T-cell (primary cell): Measurements from ENCODE around the gene UBE2G2. TPM values are rescaled to one million over a fixed set of nuclear protein-coding genes. Genes with fewer than 3 reads are reported as not detected.
"Not testable (repeated sequence)": the region's sequence is repeated elsewhere in the genome, so short reads cannot be mapped to it uniquely, and the experiment has no call there.

Experiments
- ATAC-seq, 4 experiments: fragments of 200-7000 bp in 3 of 4; fragments of 150-1000 bp in 1 of 4; cut with Tn5 transposase; replicated peaks in 1 of 4; 1 replicate in 3 of 4; 2 replicates in 1 of 4; pipeline ENCODE4 v1.10.0; 2021; ENCODE audit warnings: moderate library complexity in 3 of 4, mild to moderate bottlenecking in 2 of 4, moderate number of reproducible peaks in 1 of 4
- CTCF ChIA-PET, 2 donors: fragments of 300-600 bp; sonication (Branson Sonifier 250); formaldehyde crosslinking; loops; one replicate each; lab custom pipeline; 2022; ENCODE audit warnings: antibody characterized with exemption in 2 of 2; lab: Charles Lee
- POLR2A ChIA-PET, 2 donors: fragments of 300-600 bp; sonication (Branson Sonifier 250); formaldehyde crosslinking; loops; one replicate each; lab custom pipeline; 2022; ENCODE audit warnings: antibody characterized with exemption in 2 of 2; lab: Charles Lee
- DNase-seq, 35 experiments: peaks; one replicate each; pipeline versions ENCODE4 v3.0.0 to v3.0.0-alpha.2; 2013 to 2023
- H3K27ac ChIP-seq: one replicate; pipeline ENCODE4 v1.5.1; 2013; ENCODE audit warnings: low read length
- H3K27me3 ChIP-seq, 2 experiments: replicated peaks in 1 of 2; 1 replicate in 1 of 2; 2 replicates in 1 of 2; pipeline versions ENCODE4 v1.6.1 to v1.7.0; 2013; ENCODE audit warnings: low read length in 1 of 2, mixed read lengths in 1 of 2; ENCODE audit not compliant: control insufficient read depth in 2 of 2, insufficient read depth in 2 of 2; ENCODE audit errors: extremely low read depth in 1 of 2
- H3K36me3 ChIP-seq, 2 donors: 1 replicate in 1 of 2; 2 replicates in 1 of 2; pipeline versions ENCODE4 v1.6.1 to v1.7.0; 2013; ENCODE audit warnings: low read length in 1 of 2; ENCODE audit not compliant: control insufficient read depth in 2 of 2, insufficient read depth in 1 of 2; ENCODE audit errors: extremely low read depth in 1 of 2
- H3K4me1 ChIP-seq, 2 experiments: 1 replicate in 1 of 2; 2 replicates in 1 of 2; pipeline versions ENCODE4 v1.6.1 to v1.7.0; 2013; ENCODE audit warnings: low read length in 2 of 2, mixed read lengths in 1 of 2; ENCODE audit not compliant: insufficient read depth in 2 of 2, control insufficient read depth in 1 of 2; ENCODE audit errors: extremely low read depth in 1 of 2
- H3K4me3 ChIP-seq, 2 donors: 1 replicate in 1 of 2; 2 replicates in 1 of 2; pipeline versions ENCODE4 v1.5.1 to v1.7.0; 2013; ENCODE audit warnings: mild to moderate bottlenecking in 2 of 2, low read length in 1 of 2, moderate library complexity in 1 of 2; ENCODE audit not compliant: control insufficient read depth in 1 of 2; ENCODE audit errors: extremely low read depth in 1 of 2
- H3K9me3 ChIP-seq: 2 replicates; pipeline ENCODE4 v1.7.0; 2013
- H3K27ac Mint-ChIP-seq, 2 donors: one replicate each; pipeline ENCODE4 v1.8.0; 2020 to 2021; ENCODE audit warnings: mild to moderate bottlenecking in 2 of 2, mixed read lengths in 2 of 2
- H3K27me3 Mint-ChIP-seq, 2 donors: one replicate each; pipeline ENCODE4 v1.8.0; 2021 to 2022; ENCODE audit warnings: mixed read lengths in 2 of 2
- H3K36me3 Mint-ChIP-seq: one replicate; pipeline ENCODE4 v1.8.0; 2021; ENCODE audit warnings: mixed read lengths
- H3K4me1 Mint-ChIP-seq, 3 donors: one replicate each; pipeline ENCODE4 v1.8.0; 2020 to 2022; ENCODE audit warnings: mixed read lengths in 3 of 3, mild to moderate bottlenecking in 1 of 3
- H3K4me3 Mint-ChIP-seq, 3 donors: one replicate each; pipeline ENCODE4 v1.8.0; 2020 to 2022; ENCODE audit warnings: mild to moderate bottlenecking in 3 of 3, mixed read lengths in 3 of 3, moderate library complexity in 3 of 3
- H3K9me3 Mint-ChIP-seq, 3 donors: one replicate each; pipeline ENCODE4 v1.8.0; 2020 to 2022; ENCODE audit warnings: mixed read lengths in 3 of 3
- WGBS: methylation state at CpG from one replicate; pipeline ENCODE4 v1.1.5; 2013; ENCODE audit warnings: missing lambda C conversion rate; ENCODE audit not compliant: insufficient coverage; 5-methylcytosine and 5-hydroxymethylcytosine counted together
- total RNA-seq, 35 experiments: library from RNA in 6 of 35; stranded (reverse) in 6 of 35; fragments of 120-200 nt in 1 of 35; gene quantifications; one replicate each; pipeline versions ENCODE4 v1.2.1 to v1.2.4 and lab custom pipeline; 2013 to 2026

The UBE2G2 gene
- total RNA-seq, 5 donors from 2014 or later (not counting 1 experiment from before 2014, with no cell fraction given): 124 to 157 (median 134) TPM

DNA sequence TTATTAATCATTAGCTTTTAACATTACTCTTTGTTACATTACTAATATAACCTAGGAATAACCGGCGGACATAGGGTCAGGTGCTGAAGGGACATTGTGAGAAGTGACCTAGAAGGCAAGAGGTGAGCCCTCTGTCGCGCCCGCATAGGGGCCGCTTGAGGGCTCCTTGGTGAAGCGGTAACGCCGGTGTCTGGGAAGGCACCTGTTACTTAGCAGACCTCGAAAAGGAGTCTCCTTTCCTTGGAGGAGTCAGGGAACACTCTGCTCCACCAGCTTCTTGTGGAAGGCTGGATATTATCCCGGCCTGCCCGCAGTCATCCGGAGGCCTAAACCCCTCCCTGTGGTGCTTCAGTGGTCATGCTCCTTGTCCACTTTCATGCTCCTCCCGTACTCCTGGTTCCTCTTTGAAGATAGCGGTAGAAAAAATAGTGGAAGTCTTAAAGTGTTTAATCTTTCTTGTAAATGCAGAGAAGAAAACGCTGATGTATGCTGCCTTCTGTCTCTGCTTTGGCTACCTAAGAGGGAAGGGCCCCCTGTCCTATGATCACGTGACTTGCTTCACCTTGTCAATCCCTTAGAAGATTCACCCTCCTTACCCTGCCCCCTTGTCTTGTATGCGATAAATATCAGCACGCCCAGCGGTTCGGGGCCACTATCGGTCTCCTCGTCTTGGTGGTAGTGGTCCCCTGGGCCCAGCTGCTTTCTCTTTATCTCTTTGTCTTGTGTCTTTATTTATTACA lies 31.1 kb upstream of the UBE2G2 start:
- 93% methylated on average over 19 of the region's 23 CpGs for WGBS
- peaks cover 0 to 22% of the 10 kb centered on the region in 2 experiments for H3K27me3 ChIP-seq
- CTCF ChIA-PET, H3K36me3 ChIP-seq, H3K9me3 ChIP-seq, H3K27ac Mint-ChIP-seq, ATAC-seq, H3K36me3 Mint-ChIP-seq, H3K4me3 Mint-ChIP-seq, H3K4me3 ChIP-seq, DNase-seq, H3K4me1 ChIP-seq, H3K27me3 Mint-ChIP-seq, POLR2A ChIA-PET, H3K27ac ChIP-seq: not testable (repeated sequence)
- peaks cover 3 to 12% (median 9%) of the 10 kb centered on the region in 3 donors for H3K9me3 Mint-ChIP-seq
- peaks cover 8 to 18% (median 10%) of the 10 kb centered on the region in 3 donors for H3K4me1 Mint-ChIP-seq

DNA sequence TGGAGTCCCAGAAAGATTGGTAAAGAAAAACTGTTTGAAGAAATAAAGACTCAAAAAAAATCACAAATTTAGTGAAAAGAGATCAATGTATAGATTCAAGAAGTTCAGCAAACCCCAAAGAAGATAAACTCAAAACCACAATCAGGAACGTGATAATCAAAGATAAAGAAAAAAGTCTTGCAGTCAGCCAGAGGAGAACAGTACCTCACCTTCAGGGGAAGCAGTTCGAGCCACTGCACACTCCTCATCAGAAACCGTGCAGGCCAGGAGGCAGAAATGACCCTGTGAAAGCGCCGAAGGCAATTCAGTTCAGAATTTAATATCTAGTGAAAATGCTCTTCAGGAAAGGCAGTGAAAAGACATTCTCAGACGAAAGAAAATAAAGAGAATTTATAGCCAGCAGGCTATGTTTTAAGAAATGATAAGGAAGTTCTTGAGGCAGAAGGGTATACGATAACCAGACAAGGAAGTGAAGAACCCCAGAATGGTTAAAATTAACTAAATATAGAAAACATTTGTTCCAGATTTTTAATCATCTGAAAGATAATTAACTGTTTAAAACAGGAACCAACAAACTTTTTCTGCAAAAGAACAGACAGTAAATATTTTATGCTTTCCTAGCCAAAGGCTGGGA lies 29.7 kb upstream of the UBE2G2 start:
- WGBS: 7% methylated on average over 3 of the region's 7 CpGs
- H3K4me1 Mint-ChIP-seq: peaks cover 8 to 18% (median 10%) of the 10 kb centered on the region in 3 donors
- ATAC-seq: peak in 2 of 4 experiments; percentile 43

DNA sequence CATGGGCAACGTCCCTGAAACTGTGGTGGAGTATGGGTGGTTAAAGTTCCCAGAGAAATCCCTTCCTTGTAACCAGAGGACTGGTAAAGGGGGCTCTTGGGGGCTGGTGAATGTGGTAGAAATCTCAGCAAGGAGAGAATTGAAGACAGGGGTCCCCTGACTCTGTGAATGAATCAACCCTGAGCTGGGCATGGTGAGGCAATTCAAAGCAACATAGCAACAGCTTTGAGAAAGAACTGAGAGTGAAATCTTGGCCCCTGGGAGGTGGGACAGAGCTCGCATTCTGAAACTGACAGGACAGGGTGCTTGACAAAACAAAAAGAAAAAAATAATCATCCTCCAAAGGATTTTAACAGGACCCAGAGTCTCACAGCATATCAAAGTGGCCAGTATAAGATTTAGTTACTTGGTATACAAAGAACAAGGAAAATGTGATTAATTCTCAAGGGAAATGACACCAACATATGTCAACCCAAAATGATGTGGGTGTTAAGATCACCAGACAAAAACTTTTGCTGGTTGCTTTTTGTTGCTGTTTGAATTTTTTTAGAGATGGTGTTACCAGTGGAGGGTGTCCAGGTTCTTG lies 28.0 kb upstream of the UBE2G2 start:
- H3K4me3 ChIP-seq: no peak overlapping the region
- Mint-ChIP-seq H3K27ac (no peak overlapping the region), H3K4me1 (peaks cover 8 to 18% (median 10%) of the 10 kb centered on the region in 3 donors), H3K9me3 (peaks cover 6 to 20% (median 11%) of the 10 kb centered on the region in 3 donors), H3K4me3 (no peak overlapping the region), H3K36me3 (peaks cover 4% of the 10 kb centered on the region), H3K27me3 (no peaks in the 10 kb centered on the region)
- H3K27ac ChIP-seq: no peak overlapping the region
- peaks cover 0 to 2% of the 10 kb centered on the region in 2 experiments for H3K27me3 ChIP-seq
- ChIA-PET CTCF (interaction anchor here in 1 of 2 donors (0.6 kb wide), 1 partner anchor 102 kb away, joined by 3 read pairs; no protein-coding TSS in a partner anchor), POLR2A (interaction anchor here in 1 of 2 donors (0.8 kb wide), 1 partner anchor 28 kb away, joined by 3 read pairs; no protein-coding TSS in a partner anchor)
- no peaks in the 10 kb centered on the region for H3K9me3 ChIP-seq
- DNase-seq (no peak), ATAC-seq (no peak)
- no CpG with 5 or more reads among the region's 2 CpGs for WGBS
- no peaks in the 10 kb centered on the region for H3K36me3 ChIP-seq
- peaks cover 2 to 3% of the 10 kb centered on the region in 2 experiments for H3K4me1 ChIP-seq

More for the DNA sequence above, 29.7 kb upstream of the UBE2G2 start:
- Histone ChIP-seq H3K27ac (no peak overlapping the region), H3K36me3 (no peaks in the 10 kb centered on the region), H3K4me3 (no peak overlapping the region), H3K4me1 (peaks cover 2 to 3% of the 10 kb centered on the region in 2 experiments), H3K9me3 (no peaks in the 10 kb centered on the region), H3K27me3 (peaks cover 0 to 10% of the 10 kb centered on the region in 2 experiments)
- H3K27me3 Mint-ChIP-seq: no peaks in the 10 kb centered on the region
- H3K36me3 Mint-ChIP-seq: peaks cover 4% of the 10 kb centered on the region
- H3K9me3 Mint-ChIP-seq: peaks cover 6 to 20% (median 11%) of the 10 kb centered on the region in 3 donors
- H3K4me3 Mint-ChIP-seq: peak overlapping the region in 1 of 3 donors; percentile 32
- no peak for DNase-seq
- peak overlapping the region; percentile 78 to 90 for H3K27ac Mint-ChIP-seq
- CTCF ChIA-PET: no interaction called here
- POLR2A ChIA-PET: no interaction called here

DNA sequence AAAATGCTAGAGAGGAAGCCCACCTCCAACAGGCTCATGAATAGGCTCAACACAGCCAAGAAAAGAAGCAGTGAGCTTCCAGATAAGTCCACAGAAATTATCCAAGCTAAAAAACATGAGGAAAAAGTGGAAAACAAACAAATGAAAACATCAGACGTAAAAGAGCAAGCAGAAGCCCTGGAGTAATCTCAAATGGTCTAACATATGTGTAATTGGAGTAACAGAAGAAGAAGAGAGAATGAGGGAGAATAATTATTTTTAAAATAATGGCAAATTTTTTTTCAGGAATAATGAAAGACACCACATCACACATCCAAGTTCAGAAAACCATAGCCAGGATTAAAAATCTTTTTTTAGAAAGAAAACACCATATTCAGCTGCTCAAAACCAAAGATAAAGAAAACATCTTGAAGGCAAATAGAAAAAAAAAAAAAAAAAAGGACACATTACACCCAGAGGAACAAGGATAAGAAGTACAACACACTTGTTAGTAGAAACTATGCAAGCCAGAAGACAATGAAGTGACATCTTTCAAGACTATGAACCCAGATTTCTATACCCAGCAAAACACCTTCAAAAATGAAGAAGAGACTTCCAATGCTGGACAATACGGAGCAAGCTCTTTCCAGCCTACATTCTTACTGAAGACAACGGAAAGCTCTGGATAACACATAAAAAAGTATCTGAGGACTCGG lies 26.9 kb upstream of the UBE2G2 start:
- Histone ChIP-seq H3K36me3 (no peaks in the 10 kb centered on the region), H3K9me3 (no peaks in the 10 kb centered on the region), H3K4me3 (no peak overlapping the region), H3K27me3 (no peaks in the 10 kb centered on the region), H3K4me1 (peaks cover 2 to 3% of the 10 kb centered on the region in 2 experiments), H3K27ac (no peak overlapping the region)
- CTCF ChIA-PET: interaction anchor here in 1 of 2 donors (0.5 kb wide), 1 partner anchor 45 kb away, joined by 4 read pairs; the partner anchor contains the start of gene PTTG1IP
- Mint-ChIP-seq H3K36me3 (peaks cover 7% of the 10 kb centered on the region), H3K4me1 (peaks cover 8 to 18% (median 10%) of the 10 kb centered on the region in 3 donors), H3K27me3 (no peaks in the 10 kb centered on the region), H3K27ac (no peak overlapping the region), H3K9me3 (peaks cover 9 to 24% (median 14%) of the 10 kb centered on the region in 3 donors), H3K4me3 (no peak overlapping the region)
- POLR2A ChIA-PET: interaction anchor here in 1 of 2 donors (0.6 kb wide), 1 partner anchor 25 kb away, joined by 4 read pairs; no protein-coding TSS in a partner anchor
- WGBS: 80% methylated on average over 1 of the region's 4 CpGs
- no peak for ATAC-seq
- DNase-seq: no peak

DNA sequence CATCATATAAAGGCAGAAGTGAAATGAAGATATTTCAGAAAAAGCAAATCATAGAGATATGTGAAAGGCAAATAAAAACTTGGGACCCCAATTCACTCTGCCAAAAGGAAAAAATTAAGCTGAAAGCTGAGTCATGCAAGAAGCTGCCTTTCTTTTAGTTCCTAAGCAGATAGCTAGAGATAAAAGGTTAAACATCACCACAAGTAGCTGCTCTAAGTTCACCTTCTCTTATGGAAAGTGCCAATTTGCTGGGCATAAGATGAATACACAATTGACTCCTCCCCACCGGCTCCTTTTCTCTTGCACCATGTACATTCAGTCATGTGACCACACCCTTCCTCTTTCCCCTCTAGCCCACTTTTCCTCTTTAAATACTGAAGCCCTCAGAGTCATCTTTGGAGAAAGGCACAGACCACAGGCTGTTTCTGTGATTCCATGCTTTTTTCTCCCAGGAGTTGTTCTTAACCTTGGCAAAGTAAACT lies 21.6 kb upstream of the UBE2G2 start:
- peaks cover 7% of the 10 kb centered on the region for H3K36me3 Mint-ChIP-seq
- Histone ChIP-seq H3K9me3 (no peaks in the 10 kb centered on the region), H3K27me3 (no peaks in the 10 kb centered on the region), H3K36me3 (no peaks in the 10 kb centered on the region), H3K27ac (no peak overlapping the region), H3K4me1 (peaks cover 0 to 7% of the 10 kb centered on the region in 2 experiments), H3K4me3 (no peak overlapping the region)
- ChIA-PET CTCF (interaction anchor here in 1 of 2 donors (0.5 to 1.1 kb wide), 3 partner anchors 104 to 1849 kb away, joined by 3 to 7 read pairs (median 4); no protein-coding TSS in a partner anchor), POLR2A (no interaction called here)
- peaks cover 10 to 35% (median 15%) of the 10 kb centered on the region in 3 donors for H3K9me3 Mint-ChIP-seq
- 80% methylated on average over 1 of the region's 1 CpG for WGBS
- ATAC-seq (no peak), DNase-seq (no peak)
- H3K4me3 Mint-ChIP-seq: no peak overlapping the region
- peaks cover 0 to 2% (median 0%) of the 10 kb centered on the region in 3 donors for H3K4me1 Mint-ChIP-seq
- H3K27me3 Mint-ChIP-seq: no peaks in the 10 kb centered on the region
- H3K27ac Mint-ChIP-seq: peak overlapping the region; percentile 6 to 7
